GM21381 (cell line): ENCODE results near the gene ACSBG1.

ENCODE experiments used
- ATAC-seq: cut with Tn5 transposase; IDR thresholded peaks from one replicate; pipeline ENCODE4 v1.9.1; 2021; ENCODE audit warnings: mild to moderate bottlenecking, moderate library complexity; ENCODE audit not compliant: unreplicated experiment

ACSBG1 gene

DNA sequence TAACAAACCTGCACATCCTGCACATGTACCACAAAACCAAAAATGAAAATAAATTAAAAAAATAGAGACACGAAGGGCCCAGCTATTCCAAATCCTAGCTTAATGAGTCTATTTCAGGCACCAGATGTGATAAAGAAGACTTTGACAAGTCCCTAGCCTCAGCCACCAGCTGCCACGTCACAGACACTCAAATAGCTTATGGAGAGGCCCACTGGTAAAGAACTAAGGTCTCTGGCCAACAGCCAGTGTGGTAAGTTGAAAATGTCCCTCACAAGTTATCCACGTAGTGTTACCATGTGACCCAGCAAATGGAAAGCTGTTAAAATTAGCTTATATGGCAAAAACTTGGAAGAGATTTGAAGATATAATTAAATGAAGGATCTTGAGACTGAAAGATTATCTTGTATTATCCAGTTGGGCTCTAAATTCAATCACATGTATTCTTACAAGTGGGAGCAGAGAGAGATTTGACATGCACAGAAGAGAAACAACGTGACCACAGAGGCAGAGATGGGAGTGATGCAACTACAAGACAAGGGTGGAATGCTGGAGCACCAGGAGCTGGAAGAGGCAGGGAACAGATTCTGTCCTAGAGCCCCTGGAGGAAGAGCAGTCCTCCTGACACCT is 10.9 kb downstream of the ACSBG1 start:
- ATAC-seq: no peak

DNA sequence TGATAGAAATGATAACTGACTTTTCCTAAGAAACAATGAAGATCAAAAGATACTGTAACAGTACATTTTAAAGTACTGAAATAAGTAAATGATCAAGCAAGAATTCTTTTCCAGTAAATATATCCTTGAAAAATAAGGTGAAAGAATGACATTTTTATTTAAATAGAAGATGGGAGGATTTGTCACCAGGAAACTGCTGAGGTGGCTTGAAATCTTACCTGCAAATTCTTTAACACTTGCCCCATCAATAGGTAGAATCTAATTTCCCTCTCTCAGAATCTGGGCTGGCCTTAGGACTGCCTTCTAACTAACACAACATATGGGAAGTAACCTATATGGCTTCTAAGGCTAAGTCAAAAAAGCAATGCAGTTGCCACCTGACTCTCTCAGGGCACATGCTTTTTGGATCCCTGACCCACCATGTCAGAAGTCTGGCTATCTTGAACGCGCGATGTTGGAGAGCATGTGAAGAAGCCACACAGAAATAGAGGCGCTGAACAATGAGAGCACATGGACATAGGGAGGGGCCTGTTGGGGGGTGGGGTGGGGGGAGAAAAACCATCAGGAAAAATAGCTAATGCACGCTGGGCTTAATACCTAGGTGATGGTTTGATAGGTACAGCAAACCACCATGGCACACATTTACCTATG is 11.5 kb downstream of the ACSBG1 start:
- no peak for ATAC-seq

DNA sequence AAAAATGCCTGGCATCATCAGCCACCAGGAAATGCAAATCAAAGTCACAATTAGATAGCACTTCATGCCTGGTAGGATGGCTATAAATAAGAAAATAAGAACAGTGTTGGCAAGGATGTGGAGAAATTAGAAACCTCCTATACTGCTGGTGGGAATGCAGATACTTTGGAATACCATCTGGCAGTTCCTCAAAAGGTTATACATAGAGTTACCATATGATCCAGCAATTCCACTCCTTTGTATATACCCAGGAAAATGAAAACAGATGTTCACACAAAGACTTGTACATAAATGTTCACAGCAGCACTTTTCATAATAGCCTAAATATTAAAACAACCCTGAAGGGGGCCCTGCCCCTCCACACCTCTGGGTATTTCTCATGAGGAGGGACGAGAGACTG is 13.7 kb downstream of the ACSBG1 start:
- no peak for ATAC-seq

DNA sequence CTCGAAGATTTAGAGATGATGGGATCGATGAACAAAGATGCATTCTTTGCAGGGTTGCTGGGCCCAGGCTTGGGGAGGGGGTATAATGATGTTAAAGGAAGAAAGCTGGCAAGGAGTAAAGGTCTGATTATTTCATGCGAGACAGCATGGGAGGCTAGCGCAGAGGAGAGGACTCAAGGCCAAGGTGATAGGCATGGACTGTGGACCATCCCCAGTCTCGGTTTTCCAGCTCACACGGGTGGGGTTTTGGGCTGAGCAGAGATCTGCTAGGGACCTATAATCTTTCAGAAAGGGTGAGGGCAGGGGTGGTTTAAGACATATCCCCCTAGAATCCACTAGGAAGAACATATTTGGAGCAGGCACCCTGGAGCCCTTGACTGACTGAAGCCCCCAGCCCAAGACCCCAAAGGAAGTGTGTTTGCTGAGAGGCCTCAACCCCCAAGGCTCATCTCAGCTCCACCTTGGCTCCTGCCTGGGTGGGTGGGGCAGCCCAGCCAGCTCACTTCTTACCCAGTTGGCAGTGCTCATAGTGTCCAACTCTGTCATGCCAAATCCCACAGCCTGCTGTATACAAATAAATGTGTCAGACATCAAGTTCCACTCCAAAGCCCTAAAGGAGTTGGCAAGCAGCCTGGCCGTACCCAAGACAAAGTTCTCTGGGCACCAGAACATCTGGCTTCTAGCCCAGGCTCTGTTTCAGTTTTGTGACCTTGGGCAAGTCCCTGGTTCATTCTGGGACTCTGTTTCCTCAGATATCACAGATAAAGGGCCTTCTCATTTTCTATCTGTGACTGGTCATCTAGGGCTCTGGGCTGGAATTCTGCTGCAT is 17.9 kb downstream of the ACSBG1 start:
- no peak for ATAC-seq

DNA sequence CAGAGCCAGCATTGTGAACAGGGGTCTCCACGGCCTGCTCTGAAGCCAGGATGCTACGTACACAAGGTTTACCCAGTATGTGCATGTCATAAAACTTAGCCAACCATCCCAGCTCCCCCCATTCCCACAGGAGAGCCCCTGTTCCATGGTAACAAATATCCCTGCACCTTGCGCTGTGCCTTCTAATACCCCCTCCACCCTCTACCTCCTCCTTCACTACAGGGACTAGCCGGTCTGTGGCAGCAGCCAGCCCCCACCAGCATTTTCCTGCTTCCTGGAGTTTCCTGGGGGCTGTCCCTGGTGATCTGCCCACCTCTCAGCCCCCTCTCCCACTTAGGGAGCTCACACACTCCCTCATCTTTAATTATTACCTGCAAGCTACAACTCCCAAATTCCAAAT is 20.4 kb downstream of the ACSBG1 start:
- no peak for ATAC-seq

DNA sequence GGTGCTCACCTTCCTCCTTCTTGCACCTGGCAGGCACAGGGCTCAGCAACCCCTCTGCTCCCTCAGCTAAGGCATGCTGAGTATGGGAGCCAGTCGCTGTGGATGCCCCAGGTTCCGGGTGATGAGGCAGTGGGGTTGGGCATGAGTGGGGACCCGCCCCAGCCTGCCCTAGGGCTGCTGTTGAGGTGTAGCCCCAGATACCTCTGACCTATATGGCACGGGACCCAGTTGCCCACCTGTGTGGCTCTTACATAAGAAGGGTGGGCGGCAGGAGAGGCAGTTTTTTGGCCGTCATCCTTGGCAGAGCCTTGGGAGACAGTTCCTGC is 21.0 kb downstream of the ACSBG1 start:
- ATAC-seq: no peak

DNA sequence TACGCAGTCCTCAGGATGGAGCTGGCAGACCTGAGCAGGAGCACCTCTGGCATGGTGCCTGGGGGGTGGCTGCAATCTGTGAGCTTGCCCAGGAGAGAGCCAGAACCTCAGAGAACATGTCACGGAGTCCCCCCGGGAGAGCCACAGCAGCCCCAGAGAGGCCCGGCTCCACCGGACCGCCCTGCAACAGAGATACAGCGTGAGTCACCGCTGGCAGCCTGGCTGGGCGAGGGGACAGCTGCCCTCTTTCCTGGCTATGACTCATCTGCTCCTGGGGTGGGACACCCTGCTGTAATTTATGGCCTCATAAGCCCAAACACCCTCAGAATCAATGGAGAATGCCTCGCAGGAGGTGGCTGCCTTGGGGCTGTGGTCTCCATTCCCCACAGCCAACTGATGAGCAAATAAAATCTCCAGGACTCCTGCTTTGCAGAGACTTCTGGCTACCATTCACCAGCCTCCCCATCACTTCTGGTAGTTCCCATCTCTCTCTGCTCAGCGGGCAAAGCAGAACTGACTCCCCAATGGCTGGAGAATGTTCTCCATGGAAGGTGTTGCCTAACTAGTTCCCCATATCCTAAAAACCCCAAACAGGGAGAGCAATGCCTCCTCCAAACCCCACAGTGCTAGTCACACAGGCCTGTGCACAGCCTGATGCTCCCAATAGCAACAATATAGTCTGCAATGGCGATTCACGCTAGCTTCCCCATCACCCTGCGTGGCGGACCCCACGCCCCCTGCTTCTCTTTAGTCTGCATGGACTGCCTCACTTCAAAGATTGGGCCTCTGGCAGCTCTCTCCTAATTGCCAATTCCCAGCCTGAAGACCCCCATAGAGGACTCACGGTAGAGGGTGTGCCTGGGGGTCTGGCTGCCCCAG is 21.6 kb downstream of the ACSBG1 start:
- ATAC-seq: no peak

DNA sequence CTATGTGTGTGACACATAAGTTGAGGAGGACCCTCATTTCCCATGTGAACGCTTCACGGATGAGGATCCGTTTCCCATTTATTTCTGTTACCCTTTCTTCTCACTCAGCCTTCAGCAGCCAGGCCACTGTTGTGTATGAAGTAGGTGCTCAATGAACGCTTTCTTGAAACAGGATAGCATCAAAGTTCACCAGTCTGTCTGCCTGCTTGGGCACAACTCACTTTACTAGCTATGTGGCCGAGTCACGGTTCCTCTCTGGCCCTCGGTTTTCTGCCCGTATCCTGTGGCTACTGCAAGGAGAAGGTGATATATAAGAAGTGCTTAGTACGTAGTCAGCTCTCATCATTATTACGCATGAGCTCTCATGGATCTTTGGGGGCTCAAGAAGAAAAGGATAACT is 22.4 kb downstream of the ACSBG1 start:
- ATAC-seq: no peak

DNA sequence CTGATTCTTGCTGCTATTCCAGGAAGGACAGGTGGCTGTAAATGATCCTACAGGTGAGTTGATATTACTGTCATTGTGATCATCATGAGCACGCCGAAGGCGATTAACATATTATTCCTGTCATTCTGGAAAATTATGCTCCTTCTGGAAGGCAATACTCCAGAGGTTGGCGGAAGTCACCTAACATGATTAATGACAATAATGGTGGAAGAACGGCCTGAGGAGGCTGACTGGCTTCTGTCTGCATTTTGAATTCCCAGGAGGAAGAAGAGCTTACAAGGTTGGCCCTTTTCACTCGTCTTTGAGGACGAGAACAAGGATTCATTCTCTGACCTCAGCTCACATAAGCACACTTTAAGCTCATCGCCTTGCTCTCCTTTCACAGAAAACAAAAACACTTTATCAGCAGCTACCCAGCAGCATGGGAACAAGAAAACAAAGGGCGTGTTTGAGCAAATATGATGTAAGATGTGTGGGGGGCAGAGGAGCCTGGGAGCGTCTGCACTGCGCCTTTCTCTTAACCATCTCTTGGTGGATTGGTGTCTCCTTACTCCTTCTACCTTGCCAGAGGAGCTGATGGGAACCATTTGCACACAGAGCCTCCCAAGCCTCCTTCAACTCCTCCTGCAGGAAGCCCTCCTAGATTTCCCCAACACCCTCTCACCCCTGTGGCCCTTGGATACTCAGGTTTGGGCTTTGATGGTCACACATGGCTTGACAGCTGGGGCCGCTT is 23.0 kb downstream of the ACSBG1 start:
- no peak for ATAC-seq

DNA sequence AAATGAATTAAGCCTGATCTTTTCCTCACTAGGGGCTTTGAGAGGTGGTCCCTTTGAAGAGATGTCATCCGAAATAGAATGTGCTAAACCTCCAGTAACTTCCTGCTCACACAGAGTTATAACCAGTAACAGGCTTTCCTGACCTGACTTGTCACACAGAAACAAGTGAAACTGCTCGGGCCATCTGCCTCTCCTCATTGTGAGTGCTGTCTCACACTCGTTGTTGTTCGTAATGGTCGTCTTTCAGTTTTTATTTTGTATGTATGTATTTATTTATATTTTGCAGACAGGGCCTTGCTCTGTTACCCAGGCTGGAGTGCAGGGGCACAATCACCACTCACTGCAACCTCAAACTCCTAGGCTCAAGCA is 24.0 kb downstream of the ACSBG1 start:
- ATAC-seq: no peak

DNA sequence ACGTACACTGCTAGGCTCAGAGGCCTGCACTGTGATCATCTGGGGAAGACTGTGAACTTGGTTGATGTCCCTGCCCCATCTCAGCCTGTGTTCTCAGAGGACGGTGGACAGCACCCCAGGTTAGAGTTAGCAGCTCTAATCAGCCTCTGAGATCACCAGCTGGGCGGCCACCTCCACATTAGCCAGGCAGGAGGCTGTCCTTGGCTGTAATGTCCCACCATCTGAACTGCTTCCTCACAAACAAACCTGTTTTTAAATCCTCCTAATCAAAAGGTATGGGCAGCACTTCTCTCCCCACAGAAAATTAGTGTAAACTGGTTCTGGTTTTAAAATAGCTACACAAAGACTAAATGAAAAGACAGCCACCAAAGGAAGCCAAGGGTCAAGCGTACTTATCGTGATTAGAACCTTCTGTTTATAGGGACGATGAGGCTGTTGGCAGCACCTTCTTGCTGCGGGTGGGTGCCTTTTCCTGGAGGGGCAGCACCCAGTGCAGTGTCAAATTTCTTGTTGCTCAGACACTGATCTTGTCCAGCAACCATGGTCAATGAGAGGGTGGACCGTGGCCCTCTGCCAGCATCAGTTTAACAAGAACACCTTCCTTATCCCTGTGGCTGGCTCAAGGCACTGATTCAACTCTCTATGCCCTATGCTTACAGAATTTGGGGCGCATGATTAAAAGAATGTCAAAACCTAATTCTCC is 24.6 kb downstream of the ACSBG1 start:
- ATAC-seq: no peak

DNA sequence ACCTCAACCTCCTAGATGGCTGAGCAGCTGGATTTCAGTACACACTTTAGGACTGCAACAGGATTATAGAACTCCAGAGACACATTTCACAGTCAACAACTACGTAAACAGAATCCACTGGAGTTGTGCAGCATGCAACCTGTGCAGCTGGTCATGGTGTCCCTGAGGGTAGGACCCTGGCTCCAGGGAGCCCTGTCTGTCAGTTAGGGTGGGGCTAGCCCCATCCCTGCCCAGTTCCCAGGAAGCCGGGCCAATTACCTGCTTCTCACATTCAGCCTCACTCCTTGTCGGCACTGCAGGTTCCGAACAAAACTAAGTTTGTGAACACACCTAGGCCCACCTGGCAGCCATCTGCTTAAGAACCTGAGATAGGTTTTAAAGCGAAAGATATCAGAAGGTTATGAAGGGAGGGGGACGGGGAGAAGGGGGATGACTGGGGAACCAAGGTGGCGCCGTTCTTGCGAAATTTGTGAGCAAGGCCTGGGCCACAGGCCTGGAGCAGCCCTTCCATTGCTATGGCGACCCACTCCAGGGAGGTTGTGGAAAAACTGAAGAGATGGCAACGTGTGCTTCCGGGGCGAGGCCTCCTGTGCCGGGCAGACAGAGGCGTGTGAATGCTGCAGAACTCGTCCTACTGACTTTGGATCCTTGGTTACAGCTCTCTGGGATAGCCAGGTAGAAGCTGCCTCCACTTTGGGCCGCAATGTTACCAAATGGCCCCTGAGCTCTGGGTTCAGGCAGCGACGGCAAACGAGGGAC is 25.3 kb downstream of the ACSBG1 start:
- no peak for ATAC-seq

DNA sequence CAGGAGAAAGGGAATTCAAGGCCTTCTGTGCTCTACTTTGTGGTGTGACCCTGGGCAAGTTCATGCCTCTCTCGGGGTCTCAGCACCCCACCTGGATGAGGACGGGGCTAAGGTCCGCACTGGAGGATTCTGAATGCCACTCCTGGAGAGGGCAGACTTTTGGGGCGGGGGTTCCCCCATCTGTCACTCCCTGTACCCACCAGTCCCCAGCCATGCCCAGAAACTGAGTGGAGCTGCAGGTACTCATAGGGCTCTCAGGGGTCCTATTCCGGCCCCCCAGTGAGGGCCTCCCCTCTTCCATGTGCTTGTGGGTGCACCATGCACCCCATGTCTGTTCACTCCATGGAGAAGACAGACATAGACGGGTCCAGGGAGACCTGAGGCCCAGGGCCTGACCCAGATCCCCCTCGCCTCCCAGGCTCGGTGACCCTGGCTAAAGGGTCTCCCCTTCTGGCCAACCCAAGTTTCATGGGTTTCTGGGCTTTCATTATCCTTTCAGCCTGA is 26.0 kb downstream of the ACSBG1 start:
- no peak for ATAC-seq

DNA sequence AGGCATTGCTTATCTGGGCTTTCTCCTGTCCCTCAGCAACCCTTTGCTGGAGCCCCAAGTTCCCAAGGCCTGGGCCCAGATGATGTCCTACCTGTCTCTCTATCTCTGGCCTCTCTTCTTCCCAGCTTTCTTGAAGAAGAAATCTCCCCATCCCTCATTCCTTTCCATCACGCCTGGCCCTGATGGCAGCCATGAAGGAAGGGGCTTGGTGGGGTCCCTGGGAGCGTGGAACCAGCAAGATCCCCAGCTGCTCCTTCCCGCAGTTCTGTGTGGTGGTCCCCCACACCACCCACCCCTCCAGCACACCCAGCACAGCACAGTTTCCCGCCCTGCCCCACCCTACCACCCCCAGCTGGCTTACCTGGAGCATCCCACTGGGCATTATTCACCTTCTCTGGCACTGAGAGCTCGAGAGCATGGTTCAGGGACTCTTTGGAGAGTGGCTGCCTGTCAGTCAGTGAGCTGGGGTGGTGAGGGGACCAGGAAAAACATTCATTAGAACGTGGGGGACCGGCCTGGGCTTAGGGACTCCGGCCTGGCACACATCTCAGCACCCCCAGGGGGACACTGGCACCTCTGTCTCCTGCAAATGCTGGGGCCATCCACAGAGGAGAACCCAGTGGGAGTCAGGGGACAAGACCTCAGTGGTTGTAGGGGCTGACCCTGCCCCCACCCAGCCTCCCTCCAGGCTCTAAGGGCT is 26.6 kb downstream of the ACSBG1 start:
- ATAC-seq: no peak

DNA sequence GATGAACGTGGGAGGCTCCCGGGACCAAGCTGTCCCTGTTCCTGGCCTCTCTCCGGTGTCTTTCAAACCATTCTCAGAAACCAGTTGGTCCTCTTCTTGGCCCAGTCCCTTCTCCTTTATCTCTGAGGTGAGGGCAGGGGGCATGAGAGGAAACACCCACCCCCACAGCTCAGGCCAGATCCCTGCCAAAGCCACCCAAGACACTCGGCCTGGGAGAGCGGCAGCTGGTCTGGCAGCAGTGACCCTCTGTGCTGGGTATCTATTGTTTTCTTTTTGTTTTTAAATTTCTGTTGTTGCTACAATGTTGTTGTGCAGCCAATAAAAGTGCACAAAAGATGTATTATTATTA is 27.3 kb downstream of the ACSBG1 start:
- no peak for ATAC-seq

DNA sequence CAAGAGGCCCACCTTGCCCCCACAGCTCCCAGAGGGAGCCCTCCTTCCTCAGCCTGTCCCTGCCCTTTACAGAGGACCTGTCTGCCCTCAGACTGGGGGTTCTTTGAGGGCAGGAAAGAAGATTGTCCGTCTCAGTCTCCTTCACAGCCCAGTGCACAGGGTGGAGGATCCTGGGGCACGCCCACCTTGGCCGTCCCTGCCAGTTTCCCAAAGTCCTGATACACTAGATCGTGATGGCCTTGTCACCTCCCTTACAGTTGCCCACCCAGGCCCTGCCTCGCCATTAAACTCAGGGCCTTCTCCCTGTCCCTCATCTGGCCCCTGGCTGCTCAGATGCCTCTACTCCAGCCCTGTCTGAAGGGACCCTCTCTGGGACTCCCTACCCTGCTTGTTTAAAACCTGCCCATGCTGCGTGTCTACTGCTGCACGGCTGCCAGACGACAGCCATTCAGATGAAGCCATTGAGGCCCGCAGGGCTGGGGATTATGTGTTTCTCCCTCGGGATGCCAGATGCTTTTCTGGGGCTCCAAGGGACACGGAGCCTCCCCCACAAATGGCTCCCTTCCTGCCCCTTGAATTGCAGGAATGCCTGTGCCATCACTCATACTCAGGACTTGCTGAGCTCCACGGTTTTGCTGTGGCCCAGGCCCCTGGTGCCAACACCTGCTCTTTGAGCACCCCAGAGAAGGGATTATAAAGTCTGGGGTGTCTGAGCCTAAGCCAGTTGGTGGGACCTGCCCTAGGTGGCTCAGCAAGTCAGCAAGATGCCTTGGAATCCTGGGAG is 27.8 kb downstream of the ACSBG1 start:
- no peak for ATAC-seq

DNA sequence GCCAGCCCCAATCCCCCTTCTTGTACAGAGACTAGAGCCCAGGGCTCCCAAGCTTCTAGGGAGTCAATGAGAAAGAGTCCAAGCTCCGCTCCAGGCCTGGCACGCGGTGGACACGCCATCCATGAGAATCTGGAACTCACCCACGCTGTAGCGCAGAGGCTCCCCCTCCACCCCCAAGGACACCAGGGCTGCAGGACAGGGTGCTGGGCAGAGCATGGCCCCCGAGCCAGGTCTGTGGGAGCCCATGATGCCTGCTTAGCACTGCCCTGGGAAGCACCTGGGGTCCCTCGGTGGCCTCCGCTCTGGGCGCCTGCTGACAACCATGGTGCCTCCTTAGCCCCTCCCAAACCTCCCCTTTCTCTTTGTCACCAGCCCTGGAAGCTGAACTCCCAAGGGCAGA is 28.5 kb downstream of the ACSBG1 start:
- ATAC-seq: no peak

DNA sequence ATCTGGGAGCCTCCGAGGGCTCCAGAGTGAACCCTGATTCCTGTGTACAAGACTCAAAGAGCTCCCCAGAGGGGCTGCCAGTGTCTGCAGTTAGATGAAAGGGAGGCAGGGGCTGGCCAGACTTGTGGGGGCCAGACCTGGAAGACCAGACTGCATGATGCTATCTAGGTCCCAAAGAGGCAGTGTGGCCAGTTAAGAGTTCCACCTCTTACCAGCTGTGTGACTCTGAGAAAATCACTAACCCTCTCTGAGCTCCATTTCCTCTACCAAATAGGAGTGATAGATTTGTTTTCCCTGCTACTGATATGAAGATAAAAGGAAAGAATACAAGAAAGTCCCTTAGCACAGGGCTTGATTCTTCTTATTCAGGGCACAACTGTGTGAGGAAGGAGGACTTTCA is 29.0 kb downstream of the ACSBG1 start:
- no peak for ATAC-seq
